Osteoblast (primary cell): ENCODE results near the gene OXER1. TPM values are rescaled to one million over a fixed set of nuclear protein-coding genes. Genes with fewer than 3 reads are reported as not detected.

Source experiments
- DNase-seq: peaks from one replicate; pipeline ENCODE4 v3.0.0; 2011; ENCODE audit warnings: low spot score, mixed read lengths; ENCODE audit not compliant: insufficient read length; ENCODE audit errors: missing footprints
- H2AFZ ChIP-seq: 2 replicates; pipeline ENCODE4 v1.6.0; 2011; ENCODE audit warnings: mild to moderate bottlenecking, low read length
- H3K27ac ChIP-seq: 2 replicates; pipeline ENCODE4 v1.5.1; 2011; ENCODE audit warnings: mild to moderate bottlenecking, low read depth, low read length, moderate library complexity
- H3K27me3 ChIP-seq: 2 replicates; pipeline ENCODE4 v1.6.0; 2012; ENCODE audit warnings: mild to moderate bottlenecking, control low read depth, inconsistent platforms, low read length, moderate library complexity; ENCODE audit not compliant: insufficient read depth
- H3K36me3 ChIP-seq: 2 replicates; pipeline ENCODE4 v1.5.1; 2011; ENCODE audit warnings: mild to moderate bottlenecking, low read length, control low read depth, moderate library complexity; ENCODE audit not compliant: insufficient read depth
- H3K4me1 ChIP-seq: 2 replicates; pipeline ENCODE4 v1.5.1; 2011; ENCODE audit warnings: mild to moderate bottlenecking, low read length, control low read depth, moderate library complexity; ENCODE audit not compliant: insufficient read depth
- H3K4me2 ChIP-seq: 2 replicates; pipeline ENCODE4 v1.6.0; 2011; ENCODE audit warnings: mild to moderate bottlenecking, low read length; ENCODE audit not compliant: insufficient read depth
- H3K4me3 ChIP-seq: fragments of 200-600 bp; sonication (generic); 3 replicates; pipeline ENCODE4 v1.5.1; 2012; ENCODE audit warnings: mild to moderate bottlenecking, low read length, inconsistent platforms; ENCODE audit not compliant: insufficient read depth
- H3K79me2 ChIP-seq: 2 replicates; pipeline ENCODE4 v1.6.0; 2012; ENCODE audit warnings: mild to moderate bottlenecking, low read length, control low read depth, inconsistent platforms; ENCODE audit not compliant: insufficient read depth
- H3K9me3 ChIP-seq: 2 replicates; pipeline ENCODE4 v1.5.1; 2011; ENCODE audit warnings: low read depth, low read length, control low read depth
- H4K20me1 ChIP-seq: 2 replicates; pipeline ENCODE4 v1.6.0; 2012; ENCODE audit warnings: mild to moderate bottlenecking, low read length, control low read depth; ENCODE audit not compliant: insufficient read depth
- total RNA-seq: library from RNA; depleted of rRNA; stranded (reverse); fragments of >200 nt; gene quantifications from 2 replicates; pipeline ENCODE4 v1.2.3, GENCODE V29; 2012
- TF ChIP-seq, protein P1 (sequence below): IDR thresholded peaks from 2 replicates; pipeline ENCODE4 v1.5.1; 2011; ENCODE audit warnings: mild to moderate bottlenecking, low read depth, low read length, moderate library complexity; ENCODE audit errors: extremely low read depth

The OXER1 gene
- total RNA-seq, 1 donor = not detected

DNA sequence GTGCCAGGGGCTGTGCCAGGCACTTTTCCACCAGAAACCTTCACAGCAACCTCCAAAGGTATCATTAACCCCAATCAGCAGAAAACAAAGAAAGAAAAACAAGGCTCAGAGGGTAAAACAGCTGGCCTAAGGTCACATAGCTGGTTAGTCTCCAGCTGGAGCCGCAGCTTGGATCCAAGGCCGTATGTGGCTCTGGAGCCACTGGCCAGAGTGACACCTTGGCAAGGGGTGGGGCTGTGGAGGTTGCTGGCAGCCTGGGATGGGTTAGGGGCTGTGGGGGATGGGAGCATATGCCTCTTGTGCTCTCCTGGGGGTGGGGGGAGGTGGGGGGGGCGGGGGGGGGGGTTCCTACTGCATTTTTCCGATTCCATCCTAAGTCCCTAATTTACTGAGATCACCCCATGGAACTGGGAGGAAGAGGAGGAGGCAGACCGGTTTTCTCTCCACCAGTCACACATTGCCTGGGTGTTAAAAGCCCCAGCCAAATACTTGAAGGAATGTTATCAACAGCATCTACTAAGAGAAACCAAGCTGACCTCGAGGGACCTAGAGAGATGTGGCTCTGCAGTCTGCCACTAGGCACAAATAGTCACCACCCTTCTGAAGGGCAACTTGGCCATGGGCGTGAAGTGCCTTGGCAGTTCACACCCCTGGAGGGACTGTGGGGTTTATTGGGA, 20.4 kb upstream of the OXER1 start:
- H3K27ac ChIP-seq = no peak overlapping the region
- H3K4me2 ChIP-seq = no peak overlapping the region
- H3K4me1 ChIP-seq = no peaks in the 10 kb centered on the region
- TF ChIP-seq, protein P1, sequence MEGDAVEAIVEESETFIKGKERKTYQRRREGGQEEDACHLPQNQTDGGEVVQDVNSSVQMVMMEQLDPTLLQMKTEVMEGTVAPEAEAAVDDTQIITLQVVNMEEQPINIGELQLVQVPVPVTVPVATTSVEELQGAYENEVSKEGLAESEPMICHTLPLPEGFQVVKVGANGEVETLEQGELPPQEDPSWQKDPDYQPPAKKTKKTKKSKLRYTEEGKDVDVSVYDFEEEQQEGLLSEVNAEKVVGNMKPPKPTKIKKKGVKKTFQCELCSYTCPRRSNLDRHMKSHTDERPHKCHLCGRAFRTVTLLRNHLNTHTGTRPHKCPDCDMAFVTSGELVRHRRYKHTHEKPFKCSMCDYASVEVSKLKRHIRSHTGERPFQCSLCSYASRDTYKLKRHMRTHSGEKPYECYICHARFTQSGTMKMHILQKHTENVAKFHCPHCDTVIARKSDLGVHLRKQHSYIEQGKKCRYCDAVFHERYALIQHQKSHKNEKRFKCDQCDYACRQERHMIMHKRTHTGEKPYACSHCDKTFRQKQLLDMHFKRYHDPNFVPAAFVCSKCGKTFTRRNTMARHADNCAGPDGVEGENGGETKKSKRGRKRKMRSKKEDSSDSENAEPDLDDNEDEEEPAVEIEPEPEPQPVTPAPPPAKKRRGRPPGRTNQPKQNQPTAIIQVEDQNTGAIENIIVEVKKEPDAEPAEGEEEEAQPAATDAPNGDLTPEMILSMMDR = no peak
- no peaks in the 10 kb centered on the region for H3K9me3 ChIP-seq
- H3K36me3 ChIP-seq = no peaks in the 10 kb centered on the region
- DNase-seq = peak; percentile 41
- no peak overlapping the region for H3K4me3 ChIP-seq
- H4K20me1 ChIP-seq = no peaks in the 10 kb centered on the region
- no peaks in the 10 kb centered on the region for H3K27me3 ChIP-seq
- H3K79me2 ChIP-seq = no peaks in the 10 kb centered on the region
- no peak overlapping the region for H2AFZ ChIP-seq

GRCh38 chr2:42783511-42783910, 19.6 kb upstream of the OXER1 start:
- no peaks in the 10 kb centered on the region for H3K36me3 ChIP-seq
- no peak overlapping the region for H3K4me2 ChIP-seq
- H3K27me3 ChIP-seq = no peaks in the 10 kb centered on the region
- no peaks in the 10 kb centered on the region for H4K20me1 ChIP-seq
- no peak overlapping the region for H3K27ac ChIP-seq
- no peaks in the 10 kb centered on the region for H3K79me2 ChIP-seq
- DNase-seq = no peak
- H2AFZ ChIP-seq = no peak overlapping the region
- no peak overlapping the region for H3K4me3 ChIP-seq
- H3K4me1 ChIP-seq = no peaks in the 10 kb centered on the region
- no peaks in the 10 kb centered on the region for H3K9me3 ChIP-seq
- TF ChIP-seq, protein P1 = no peak

- TF ChIP-seq, protein P1 = no peak
- no peaks in the 10 kb centered on the region for H3K27me3 ChIP-seq
- no peak overlapping the region for H3K27ac ChIP-seq
- no peaks in the 10 kb centered on the region for H4K20me1 ChIP-seq
- no peaks in the 10 kb centered on the region for H3K9me3 ChIP-seq
- H3K4me2 ChIP-seq = no peak overlapping the region
- H2AFZ ChIP-seq = no peak overlapping the region
- H3K79me2 ChIP-seq = no peaks in the 10 kb centered on the region
- H3K36me3 ChIP-seq = no peaks in the 10 kb centered on the region
- DNase-seq = no peak
- no peak overlapping the region for H3K4me3 ChIP-seq
- H3K4me1 ChIP-seq = no peaks in the 10 kb centered on the region
Measured at GRCh38 chr2:42781181-42781580, 17.2 kb upstream of the OXER1 start.

GRCh38 chr2:42777883-42778805, 14.2 kb upstream of the OXER1 start:
- DNase-seq = no peak
- Histone ChIP-seq H4K20me1 (no peaks in the 10 kb centered on the region), H3K4me3 (no peak overlapping the region), H3K27ac (no peak overlapping the region), H3K9me3 (no peaks in the 10 kb centered on the region), H3K36me3 (no peaks in the 10 kb centered on the region), H3K79me2 (no peaks in the 10 kb centered on the region), H3K4me2 (no peak overlapping the region), H2AFZ (no peak overlapping the region), H3K27me3 (no peaks in the 10 kb centered on the region), H3K4me1 (no peaks in the 10 kb centered on the region)
- TF ChIP-seq, protein P1 = no peak
